SU-DHL-6 (cell line): ENCODE results near the gene STX8.

Experiments used
- EZH2phosphoT487 ChIP-seq: fragments of 200-600 bp; sonication (generic), shearing (Covaris generic); conservative IDR thresholded peaks from 2 replicates; pipeline ENCODE4 v1.6.1; 2018; ENCODE audit warnings: mild to moderate bottlenecking, antibody characterized with exemption, low read length, moderate library complexity, mixed read lengths
- TF ChIP-seq, protein P1 (sequence below): fragments of 200-600 bp; sonication (generic); IDR thresholded peaks from one replicate; pipeline ENCODE4 v1.5.1; 2017; ENCODE audit warnings: antibody characterized with exemption, mild to moderate bottlenecking, low read length, moderate library complexity; ENCODE audit not compliant: insufficient read depth, poor library complexity, severe bottlenecking

DNA sequence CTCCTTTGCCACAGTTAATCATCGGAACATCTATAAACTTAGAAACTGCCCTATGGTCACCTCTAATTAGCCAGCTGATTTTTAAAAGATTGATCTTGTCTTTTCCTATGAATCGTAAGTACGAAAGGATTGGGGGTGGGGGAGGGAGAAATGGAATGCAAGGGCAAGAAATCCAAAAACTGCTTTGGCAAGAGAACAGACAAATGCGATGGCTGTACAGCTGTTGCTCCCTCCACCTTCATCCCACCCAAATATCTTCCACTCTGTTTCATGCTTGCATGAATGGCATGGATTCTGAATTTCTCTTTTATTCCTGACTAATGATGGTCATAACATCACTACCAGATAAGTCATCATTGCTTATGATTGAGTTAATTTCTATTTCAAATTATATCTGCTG lies 165.7 kb downstream of the STX8 start:
- TF ChIP-seq EZH2phosphoT487, result no peak
- TF ChIP-seq, protein P1, sequence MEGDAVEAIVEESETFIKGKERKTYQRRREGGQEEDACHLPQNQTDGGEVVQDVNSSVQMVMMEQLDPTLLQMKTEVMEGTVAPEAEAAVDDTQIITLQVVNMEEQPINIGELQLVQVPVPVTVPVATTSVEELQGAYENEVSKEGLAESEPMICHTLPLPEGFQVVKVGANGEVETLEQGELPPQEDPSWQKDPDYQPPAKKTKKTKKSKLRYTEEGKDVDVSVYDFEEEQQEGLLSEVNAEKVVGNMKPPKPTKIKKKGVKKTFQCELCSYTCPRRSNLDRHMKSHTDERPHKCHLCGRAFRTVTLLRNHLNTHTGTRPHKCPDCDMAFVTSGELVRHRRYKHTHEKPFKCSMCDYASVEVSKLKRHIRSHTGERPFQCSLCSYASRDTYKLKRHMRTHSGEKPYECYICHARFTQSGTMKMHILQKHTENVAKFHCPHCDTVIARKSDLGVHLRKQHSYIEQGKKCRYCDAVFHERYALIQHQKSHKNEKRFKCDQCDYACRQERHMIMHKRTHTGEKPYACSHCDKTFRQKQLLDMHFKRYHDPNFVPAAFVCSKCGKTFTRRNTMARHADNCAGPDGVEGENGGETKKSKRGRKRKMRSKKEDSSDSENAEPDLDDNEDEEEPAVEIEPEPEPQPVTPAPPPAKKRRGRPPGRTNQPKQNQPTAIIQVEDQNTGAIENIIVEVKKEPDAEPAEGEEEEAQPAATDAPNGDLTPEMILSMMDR, result no peak
